Measurements from ENCODE around the gene GDF2. TPM values are rescaled to one million over a fixed set of nuclear protein-coding genes. Genes with fewer than 3 reads are reported as not detected.

Gene GDF2
- total RNA-seq = not detected

GRCh38 chr10:47322300-47323061 is at the start of gene GDF2:
Gene GDF2 (plus strand): TSS chr10:47322454. CDS start chr10:47322669, 215 bp downstream.

GRCh38 chr10:47299611-47300428 is 22.4 kb upstream of the GDF2 start, which contains the start of gene GDF10:
Gene GDF10 (plus strand): TSS chr10:47300197. CDS start chr10:47300652, 455 bp downstream.

GRCh38 chr10:47348138-47348651 is 25.9 kb downstream of the GDF2 start, which contains the start of gene RBP3:
Gene RBP3 (plus strand): TSS chr10:47348363. CDS start chr10:47348485, 122 bp downstream.

Other genes with a start within 250 kb of the GDF2 start
- gene GDF10, start 22.3 kb upstream of the GDF2 start, total RNA-seq = not detected
- not detected for gene RBP3, start 25.9 kb downstream of the GDF2 start, total RNA-seq
- under 1 TPM in 1 of 2 donors, not detected in 1; under 0.01 TPM for gene ZNF488, start 61.8 kb downstream of the GDF2 start, total RNA-seq
- not detected for gene ANXA8, start 161.7 kb downstream of the GDF2 start, total RNA-seq
- not detected for gene FAM25G, start 169.2 kb downstream of the GDF2 start, total RNA-seq
- gene AGAP9, start 201.2 kb downstream of the GDF2 start, total RNA-seq = 1 to 10 TPM; 1.3 to 2.8 TPM